ENCODE measurements around the gene CYP24A1. TPM values are rescaled to one million over a fixed set of nuclear protein-coding genes. Genes with fewer than 3 reads are reported as not detected.

CYP24A1 gene
- total RNA-seq, 2 donors from 2014 or later: not detected

DNA sequence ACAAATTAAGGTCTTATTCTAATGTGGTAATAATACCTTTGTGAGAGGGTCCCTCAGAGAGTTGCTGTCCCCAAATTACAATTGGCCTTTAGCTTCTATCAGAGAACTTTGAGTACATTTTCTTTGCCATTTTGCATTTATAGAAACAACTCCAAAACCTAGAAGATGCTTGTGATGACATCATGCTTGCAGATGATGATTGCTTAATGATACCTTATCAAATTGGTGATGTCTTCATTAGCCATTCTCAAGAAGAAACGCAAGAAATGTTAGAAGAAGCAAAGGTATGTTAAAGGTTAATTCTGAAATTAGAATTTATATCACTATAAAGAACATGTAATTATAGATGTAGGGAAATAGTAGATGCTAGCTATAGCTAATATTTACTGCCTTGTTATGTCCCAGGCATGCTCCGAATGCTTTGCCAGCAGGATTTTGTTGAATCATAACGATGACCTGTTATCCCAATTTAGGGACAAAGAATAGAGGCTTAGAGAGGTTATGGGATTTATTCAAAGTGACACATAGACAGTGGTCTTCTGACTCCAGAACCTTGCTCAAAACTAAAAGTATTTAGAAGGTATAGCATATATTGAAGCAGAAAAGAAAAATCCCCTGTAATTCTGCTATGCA lies 41.5 kb upstream of the CYP24A1 start:
- no peak for DNase-seq
- intact Hi-C loops (cut with DNase I): no loop called here
- Histone ChIP-seq H3K27me3 (no peaks in the 10 kb centered on the region), H3K36me3 (replicated peaks in 1 of 2; ENCODE audit: insufficient read depth in 1 of 2, low read depth in 2 of 2) (no peaks in the 10 kb centered on the region), H3K27ac (no peak overlapping the region), H3K9me3 (no peaks in the 10 kb centered on the region), H3K4me1 (peaks cover 1% of the 10 kb centered on the region), H3K4me3 (no peak overlapping the region)
- no peak for ATAC-seq
- no peak for TF ChIP-seq POLR2A (IDR thresholded peaks at IDR 0.05)
- 84 to 89% methylated on average over 3 of the region's 3 CpGs for WGBS, 2 donors

DNA sequence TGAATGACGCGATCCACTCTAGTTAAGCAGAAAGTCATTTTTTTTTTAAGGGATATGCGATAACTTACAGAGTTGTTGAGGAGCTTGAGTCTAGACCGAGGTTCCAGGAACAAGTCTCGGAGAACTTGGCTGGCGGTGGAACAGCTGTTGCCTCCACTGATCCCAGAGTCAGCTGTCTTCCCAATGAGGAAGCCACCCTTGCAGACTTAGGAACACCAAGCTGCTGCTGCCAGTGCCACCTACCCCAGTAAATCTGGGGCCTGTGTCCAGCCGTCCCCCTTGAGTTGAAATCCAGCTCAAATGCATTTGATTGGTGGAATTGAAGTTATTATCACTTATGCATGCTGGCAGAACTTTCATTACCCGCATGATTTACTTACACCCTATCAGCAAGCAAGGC lies 40.8 kb upstream of the CYP24A1 start:
- Histone ChIP-seq H3K4me1 (peaks cover 4% of the 10 kb centered on the region), H3K4me3 (no peak overlapping the region), H3K36me3 (replicated peaks in 1 of 2; ENCODE audit: insufficient read depth in 1 of 2, low read depth in 2 of 2) (no peaks in the 10 kb centered on the region), H3K27ac (no peak overlapping the region), H3K9me3 (no peaks in the 10 kb centered on the region), H3K27me3 (no peaks in the 10 kb centered on the region)
- no peak for ATAC-seq
- intact Hi-C loops (cut with DNase I): no loop called here
- 87 to 91% methylated on average over 8 of the region's 8 CpGs for WGBS, 2 donors
- TF ChIP-seq, protein P1, sequence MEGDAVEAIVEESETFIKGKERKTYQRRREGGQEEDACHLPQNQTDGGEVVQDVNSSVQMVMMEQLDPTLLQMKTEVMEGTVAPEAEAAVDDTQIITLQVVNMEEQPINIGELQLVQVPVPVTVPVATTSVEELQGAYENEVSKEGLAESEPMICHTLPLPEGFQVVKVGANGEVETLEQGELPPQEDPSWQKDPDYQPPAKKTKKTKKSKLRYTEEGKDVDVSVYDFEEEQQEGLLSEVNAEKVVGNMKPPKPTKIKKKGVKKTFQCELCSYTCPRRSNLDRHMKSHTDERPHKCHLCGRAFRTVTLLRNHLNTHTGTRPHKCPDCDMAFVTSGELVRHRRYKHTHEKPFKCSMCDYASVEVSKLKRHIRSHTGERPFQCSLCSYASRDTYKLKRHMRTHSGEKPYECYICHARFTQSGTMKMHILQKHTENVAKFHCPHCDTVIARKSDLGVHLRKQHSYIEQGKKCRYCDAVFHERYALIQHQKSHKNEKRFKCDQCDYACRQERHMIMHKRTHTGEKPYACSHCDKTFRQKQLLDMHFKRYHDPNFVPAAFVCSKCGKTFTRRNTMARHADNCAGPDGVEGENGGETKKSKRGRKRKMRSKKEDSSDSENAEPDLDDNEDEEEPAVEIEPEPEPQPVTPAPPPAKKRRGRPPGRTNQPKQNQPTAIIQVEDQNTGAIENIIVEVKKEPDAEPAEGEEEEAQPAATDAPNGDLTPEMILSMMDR (IDR thresholded peaks at IDR 0.05): no peak
- no peak for TF ChIP-seq POLR2A (IDR thresholded peaks at IDR 0.05)
- no peak for DNase-seq

DNA sequence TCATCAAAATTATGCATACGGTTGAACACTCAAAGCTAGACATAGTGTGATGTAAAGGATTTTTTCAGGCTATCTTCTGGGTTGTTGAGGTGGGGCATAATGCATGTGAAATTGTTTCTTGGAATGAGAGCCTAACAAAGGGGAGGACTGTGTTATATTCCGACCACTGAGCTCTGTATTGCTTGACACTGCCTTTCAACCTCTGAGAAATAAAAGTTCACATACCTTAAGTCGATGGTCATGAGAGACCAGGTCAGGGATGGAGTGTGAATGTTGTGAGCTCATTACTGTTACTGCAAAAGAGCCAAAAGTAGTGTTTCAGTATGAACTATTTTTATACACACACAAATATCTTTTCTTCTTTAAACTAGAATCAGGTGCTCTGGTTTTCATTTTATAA lies 39.1 kb upstream of the CYP24A1 start:
- H3K36me3 ChIP-seq (replicated peaks in 1 of 2; ENCODE audit: insufficient read depth in 1 of 2, low read depth in 2 of 2): no peaks in the 10 kb centered on the region
- H3K4me3 ChIP-seq: no peak overlapping the region
- no peak overlapping the region for H3K27ac ChIP-seq
- DNase-seq (no peak), ATAC-seq (no peak)
- H3K9me3 ChIP-seq: no peaks in the 10 kb centered on the region
- intact Hi-C loops (cut with DNase I): no loop called here
- H3K27me3 ChIP-seq: no peaks in the 10 kb centered on the region
- 86 to 92% methylated on average over 3 of the region's 3 CpGs for WGBS, 2 donors
- peaks cover 14% of the 10 kb centered on the region for H3K4me1 ChIP-seq
- TF ChIP-seq, protein P1 (IDR thresholded peaks at IDR 0.05): no peak
- TF ChIP-seq POLR2A (IDR thresholded peaks at IDR 0.05): no peak

DNA sequence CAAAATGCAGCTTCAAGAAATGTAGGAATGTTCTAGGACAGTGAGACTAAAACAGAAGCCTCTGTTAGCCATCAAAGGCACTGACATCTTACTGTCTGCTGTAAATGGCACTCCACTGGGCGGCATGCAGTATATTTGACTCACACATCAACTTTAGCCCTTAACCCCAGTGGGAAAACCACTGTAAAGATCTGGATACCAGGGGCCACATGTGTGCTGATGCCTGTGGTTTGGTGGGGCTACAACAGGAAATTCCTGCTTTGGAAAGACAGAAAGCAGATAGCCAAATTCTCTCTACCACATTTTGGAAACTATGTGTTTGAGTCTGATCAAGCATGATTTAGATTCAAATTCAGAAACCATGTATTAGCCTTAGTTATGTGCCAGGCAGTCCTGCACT lies 38.4 kb upstream of the CYP24A1 start:
- no peak overlapping the region for H3K4me3 ChIP-seq
- ATAC-seq (no peak), DNase-seq (peak in 1 of 4 donors; percentile 16)
- TF ChIP-seq, protein P1 (IDR thresholded peaks at IDR 0.05): no peak
- TF ChIP-seq POLR2A (IDR thresholded peaks at IDR 0.05): no peak
- intact Hi-C loops (cut with DNase I): no loop called here
- no peaks in the 10 kb centered on the region for H3K36me3 ChIP-seq (replicated peaks in 1 of 2; ENCODE audit: insufficient read depth in 1 of 2, low read depth in 2 of 2)
- H3K4me1 ChIP-seq: peaks cover 14% of the 10 kb centered on the region
- H3K27ac ChIP-seq: no peak overlapping the region
- H3K27me3 ChIP-seq: no peaks in the 10 kb centered on the region
- H3K9me3 ChIP-seq: no peaks in the 10 kb centered on the region
- WGBS, 2 donors: 90 to 100% methylated on average over 1 of the region's 1 CpG

DNA sequence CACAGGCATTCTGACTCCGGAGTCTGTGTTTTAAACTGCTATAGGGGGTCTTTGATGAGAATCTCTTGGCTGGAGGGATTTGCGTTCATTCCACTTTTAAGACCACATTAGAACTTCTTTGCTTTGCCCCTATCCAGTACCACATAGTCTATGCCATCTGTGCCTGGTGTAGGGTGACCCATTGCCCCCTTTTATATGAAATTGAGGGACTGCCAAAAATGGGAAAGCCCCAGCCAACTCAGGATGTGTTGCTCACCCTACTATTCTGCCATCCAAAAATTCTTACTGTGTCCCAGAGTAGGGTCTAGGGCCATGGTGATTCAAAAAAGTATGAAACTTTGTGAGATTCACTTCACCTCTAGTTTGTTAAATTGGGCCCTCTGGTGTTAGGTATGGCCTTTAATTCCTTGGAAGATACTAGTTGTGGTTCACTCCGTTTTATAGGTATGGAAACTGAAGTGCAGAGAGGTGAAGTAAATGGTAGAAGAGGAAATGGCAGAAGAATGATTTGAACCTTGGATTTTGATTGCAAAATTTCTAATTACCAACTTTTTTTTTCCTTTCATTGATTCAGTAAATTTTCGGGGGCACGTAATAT lies 35.5 kb upstream of the CYP24A1 start:
- no peaks in the 10 kb centered on the region for H3K36me3 ChIP-seq (replicated peaks in 1 of 2; ENCODE audit: insufficient read depth in 1 of 2, low read depth in 2 of 2)
- intact Hi-C loops (cut with DNase I): loop anchor here (5.0 kb wide), 1 partner anchor 438 kb away; no protein-coding TSS in a partner anchor
- 67 to 74% methylated on average over 5 of the region's 5 CpGs for WGBS, 2 donors
- H3K27ac ChIP-seq: no peak overlapping the region
- DNase-seq (no peak), ATAC-seq (no peak)
- H3K4me1 ChIP-seq: peaks cover 14% of the 10 kb centered on the region
- TF ChIP-seq, protein P1 (IDR thresholded peaks at IDR 0.05): no peak
- TF ChIP-seq POLR2A (IDR thresholded peaks at IDR 0.05): no peak
- no peaks in the 10 kb centered on the region for H3K27me3 ChIP-seq
- H3K9me3 ChIP-seq: no peaks in the 10 kb centered on the region
- no peak overlapping the region for H3K4me3 ChIP-seq
